ENCODE data around the gene MOV10L1.

GRCh38 chr22:50206599-50206998, 116.8 kb downstream of the MOV10L1 start:
- TF ChIP-seq CTCF (IDR thresholded peaks at IDR 0.05; ENCODE audit: low read length), result peak; percentile 17; the same call in 1 of the 2 replicates
- no peak for TF ChIP-seq EZH2 (optimal IDR thresholded peaks at IDR 0.05; ENCODE audit: low read depth, low read length)
- TF ChIP-seq EZH2phosphoT487 (IDR thresholded peaks at IDR 0.05; ENCODE audit: low read length), result no peak

Measured in MM.1S (cell line).